GM19397 (cell line): Measurements from ENCODE around the gene PDGFA.

ENCODE experiments used
- ATAC-seq: cut with Tn5 transposase; IDR thresholded peaks from one replicate; pipeline ENCODE4 v1.9.1; 2021; ENCODE audit warnings: mild to moderate bottlenecking, moderate library complexity; ENCODE audit not compliant: unreplicated experiment

PDGFA gene

DNA sequence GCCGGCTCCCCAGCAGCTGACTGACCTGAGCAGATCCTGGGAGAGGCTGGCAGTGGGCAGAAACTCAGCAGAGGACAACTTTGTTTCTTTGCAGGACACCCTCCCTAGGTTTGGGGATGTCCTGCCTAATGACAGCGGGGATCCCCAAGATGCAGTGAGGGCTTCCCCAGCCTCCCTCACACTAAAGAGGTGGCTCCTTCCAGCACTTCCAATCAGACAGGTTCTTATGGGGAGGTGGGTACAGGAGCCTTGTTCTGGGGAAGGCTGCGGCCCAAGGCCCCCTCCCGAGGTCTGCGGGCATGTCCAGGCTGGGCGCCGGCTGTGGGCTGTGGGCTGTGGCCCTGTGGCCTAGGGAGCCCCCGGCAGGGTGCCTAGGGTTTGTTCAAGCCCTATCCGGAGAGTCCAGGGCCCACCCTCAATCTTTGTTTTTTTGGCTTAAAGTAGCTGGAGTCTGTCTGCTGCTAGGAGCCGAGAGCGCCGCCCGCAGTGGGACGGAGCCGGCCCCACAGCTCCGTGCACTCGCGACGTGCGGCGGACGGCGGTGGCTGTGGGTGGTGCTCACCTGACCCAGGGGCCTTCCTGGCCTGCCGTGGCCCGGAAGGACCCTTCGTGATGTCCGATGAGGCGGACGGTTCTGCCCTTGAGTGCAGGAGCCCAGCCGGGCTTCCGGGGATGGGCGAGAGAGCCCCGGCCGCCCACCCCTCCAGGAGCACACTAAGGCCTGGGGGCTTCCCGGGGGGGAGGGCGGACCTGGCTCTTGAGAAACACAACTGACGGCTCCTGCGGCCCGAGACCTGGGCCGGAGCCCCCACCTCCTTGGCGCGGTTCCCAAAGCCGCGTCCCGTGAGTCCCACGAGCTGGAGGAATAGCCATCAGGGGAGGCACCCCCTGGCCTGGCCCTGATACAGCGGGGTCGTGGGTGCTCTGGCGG lies 57.2 kb downstream of the PDGFA start:
- no peak for ATAC-seq

DNA sequence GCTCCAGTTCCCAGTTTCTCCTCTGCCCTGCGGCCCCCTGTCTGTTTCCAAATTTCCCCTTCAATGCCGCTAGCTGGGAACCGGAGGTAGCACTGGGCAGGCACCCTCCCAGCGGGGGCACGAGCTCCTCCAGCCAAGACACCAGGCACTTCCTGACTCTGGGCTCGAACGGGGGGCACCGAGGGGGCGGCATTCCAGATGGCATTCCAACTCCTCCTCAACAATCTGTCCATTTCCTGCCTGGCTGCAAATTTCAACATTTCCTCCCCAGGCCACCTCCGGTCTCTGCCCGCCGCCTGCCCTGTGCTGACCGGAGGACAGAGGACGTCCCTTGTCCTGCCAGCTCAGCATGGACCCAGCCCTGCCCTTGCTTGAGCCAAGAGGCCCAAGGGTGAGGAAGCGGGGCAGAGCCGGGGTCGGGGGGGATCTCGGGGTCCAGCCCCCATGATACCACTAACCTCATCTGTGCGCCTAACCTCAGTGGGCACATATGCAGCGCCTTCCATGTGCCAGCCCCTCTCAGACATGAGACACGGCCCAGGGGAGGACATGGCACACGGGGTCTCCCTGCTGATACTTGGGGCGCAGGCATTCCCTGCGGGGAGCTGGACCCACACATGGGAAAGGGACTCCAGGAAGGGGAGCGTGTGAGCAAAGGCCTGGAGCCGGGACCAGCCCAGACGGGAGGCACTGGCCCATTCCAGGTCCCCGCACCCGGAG lies 58.0 kb downstream of the PDGFA start:
- no peak for ATAC-seq

GRCh38 chr7:461117-461452 lies 58.6 kb downstream of the PDGFA start:
- ATAC-seq = no peak

DNA sequence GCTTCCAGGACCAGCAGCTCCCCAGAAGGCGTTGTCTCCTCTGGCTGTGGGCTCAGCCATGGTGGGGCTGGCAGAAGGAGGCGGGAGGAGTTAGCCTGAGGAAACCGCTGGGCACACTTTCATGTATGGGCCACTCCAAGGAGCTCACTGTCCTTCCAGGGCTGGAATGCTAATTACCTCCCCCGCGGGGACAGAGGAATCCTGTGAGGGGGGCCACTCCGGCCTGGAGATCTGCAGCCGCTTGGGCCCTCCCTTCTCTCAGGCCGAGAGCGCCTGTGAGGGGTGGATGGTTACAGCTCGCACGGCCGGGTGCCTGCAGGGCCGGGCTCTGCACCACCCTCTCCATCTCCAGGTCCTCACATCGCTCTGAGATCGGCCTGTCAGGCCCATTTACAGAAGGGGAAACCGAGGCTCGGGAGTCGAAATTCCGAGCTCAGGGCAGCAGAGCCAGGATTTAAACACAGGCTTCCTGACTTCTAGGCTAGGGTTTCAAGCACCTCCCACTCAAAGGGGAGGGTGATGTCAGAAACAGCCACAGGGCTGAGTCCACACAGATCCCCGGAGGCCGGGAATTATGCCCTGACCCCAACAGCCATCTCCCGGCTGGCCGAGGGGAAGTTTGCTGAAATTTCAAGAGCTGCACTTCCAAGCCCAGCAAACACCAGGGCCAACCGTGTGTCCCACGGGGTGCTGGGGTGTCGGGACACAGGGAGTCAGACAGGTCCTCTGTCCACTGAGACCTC lies 59.1 kb downstream of the PDGFA start:
- no peak for ATAC-seq

- no peak for ATAC-seq
These were observed 59.9 kb downstream of the PDGFA start for GRCh38 chr7:459584-460373.

- no peak for ATAC-seq
These were observed 61.0 kb downstream of the PDGFA start for GRCh38 chr7:458511-459245.

DNA sequence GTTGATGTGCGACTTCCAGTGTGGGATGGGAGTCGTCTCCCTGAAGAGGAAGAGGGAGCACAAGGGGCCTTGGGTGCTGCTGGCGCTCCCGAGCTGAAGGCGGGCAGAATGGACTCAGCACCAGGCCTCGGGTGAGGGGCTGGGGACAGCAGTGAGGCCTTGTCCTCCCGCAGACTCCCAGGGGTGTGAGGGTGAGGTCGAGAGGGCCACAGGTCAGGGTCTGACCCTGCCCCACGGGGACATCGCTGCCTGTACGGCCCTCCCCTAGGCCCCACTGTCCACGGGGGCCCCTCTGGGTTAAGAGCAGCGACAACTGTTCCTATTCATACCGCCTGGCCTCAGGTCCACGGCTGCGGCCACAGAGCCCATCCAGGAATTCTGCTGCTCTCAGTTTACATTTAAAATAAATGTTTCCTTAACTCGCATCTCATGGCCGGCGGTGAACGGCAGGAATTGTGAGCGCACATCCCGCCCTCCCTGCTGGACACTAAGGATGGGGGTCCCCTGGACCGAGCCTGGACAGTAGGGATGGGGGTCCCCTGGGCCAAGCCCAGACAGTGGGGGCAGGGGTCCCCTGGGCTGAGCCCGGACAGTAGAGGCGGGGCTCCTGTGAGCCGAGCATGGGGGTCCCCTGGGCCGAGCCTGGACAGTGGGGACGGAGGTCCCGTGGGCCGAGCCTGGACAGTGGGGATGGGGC lies 61.7 kb downstream of the PDGFA start:
- ATAC-seq = no peak

GRCh38 chr7:455110-455928 lies 64.3 kb downstream of the PDGFA start:
- no peak for ATAC-seq

DNA sequence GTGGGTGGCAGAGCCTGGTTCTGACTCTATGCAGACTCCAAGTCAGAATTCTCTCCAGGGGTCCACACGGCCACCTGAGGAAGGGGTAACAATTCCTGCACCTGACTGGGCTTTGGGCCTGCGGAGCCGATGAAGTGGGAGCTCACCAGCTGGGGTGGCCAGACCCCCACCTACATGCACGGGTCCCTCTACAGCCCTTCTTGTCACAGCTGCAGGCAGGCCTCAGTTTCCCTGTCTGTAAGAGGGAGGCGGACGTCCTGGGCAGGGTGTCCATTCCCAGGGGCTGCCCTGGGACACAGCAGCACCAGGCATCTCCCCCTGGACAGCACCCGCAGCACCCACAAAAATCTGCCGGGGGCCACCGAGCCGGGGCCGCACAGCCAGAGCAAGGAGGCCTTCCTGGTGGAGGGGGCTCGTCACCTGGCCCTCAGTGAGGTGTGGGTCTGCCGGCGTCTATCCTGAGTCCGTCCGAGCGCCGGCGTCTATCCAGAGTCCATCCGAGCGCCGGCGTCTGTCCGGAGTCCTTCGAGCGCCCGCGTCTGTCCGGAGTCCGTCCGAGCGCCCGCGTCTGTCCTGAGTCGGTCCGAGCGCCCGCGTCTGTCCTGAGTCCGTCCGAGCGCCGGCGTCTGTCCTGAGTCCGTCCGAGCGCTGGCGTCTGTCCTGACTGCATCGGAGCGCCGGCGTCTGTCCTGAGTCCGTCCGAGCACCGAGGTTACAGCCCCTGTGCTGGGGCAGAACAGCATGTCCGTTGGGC lies 65.1 kb downstream of the PDGFA start:
- ATAC-seq = no peak

DNA sequence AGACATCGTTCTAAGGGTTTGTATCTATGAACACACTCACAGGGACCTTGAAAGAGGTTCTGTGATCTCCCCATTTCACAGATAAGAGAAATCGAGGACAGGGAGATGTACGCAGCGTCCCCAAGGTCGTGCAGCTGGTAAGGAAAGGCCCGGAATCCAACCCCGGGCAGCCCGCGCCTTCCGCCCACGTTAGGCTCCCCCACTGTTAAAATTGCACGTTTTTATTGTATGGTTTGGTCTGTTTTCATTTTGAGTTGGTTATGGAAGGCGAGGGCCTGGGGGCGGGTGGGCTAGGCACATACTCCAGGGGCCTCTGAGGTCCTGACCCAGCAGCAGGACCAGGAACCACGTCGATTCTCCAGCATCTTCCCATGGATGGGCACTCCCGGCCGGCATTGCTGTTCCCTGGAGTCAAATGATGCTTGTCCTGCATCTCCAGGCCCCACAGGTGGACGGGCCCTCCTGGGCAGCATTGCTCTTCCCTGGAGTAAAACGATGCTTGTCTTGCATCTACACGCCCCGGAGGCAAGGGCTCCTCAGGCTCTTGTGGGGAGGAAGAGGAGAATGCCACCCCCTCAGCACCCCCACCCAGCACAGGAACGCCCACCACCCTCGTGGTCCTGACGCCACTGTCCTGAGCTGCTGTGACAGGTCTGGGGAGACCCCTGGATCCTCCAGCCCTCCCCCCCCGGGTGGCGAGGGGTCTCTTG lies 65.9 kb downstream of the PDGFA start:
- ATAC-seq = no peak

GRCh38 chr7:452791-453455 lies 66.7 kb downstream of the PDGFA start:
- no peak for ATAC-seq

- ATAC-seq = no peak
These were observed 67.4 kb downstream of the PDGFA start for GRCh38 chr7:452226-452751.

DNA sequence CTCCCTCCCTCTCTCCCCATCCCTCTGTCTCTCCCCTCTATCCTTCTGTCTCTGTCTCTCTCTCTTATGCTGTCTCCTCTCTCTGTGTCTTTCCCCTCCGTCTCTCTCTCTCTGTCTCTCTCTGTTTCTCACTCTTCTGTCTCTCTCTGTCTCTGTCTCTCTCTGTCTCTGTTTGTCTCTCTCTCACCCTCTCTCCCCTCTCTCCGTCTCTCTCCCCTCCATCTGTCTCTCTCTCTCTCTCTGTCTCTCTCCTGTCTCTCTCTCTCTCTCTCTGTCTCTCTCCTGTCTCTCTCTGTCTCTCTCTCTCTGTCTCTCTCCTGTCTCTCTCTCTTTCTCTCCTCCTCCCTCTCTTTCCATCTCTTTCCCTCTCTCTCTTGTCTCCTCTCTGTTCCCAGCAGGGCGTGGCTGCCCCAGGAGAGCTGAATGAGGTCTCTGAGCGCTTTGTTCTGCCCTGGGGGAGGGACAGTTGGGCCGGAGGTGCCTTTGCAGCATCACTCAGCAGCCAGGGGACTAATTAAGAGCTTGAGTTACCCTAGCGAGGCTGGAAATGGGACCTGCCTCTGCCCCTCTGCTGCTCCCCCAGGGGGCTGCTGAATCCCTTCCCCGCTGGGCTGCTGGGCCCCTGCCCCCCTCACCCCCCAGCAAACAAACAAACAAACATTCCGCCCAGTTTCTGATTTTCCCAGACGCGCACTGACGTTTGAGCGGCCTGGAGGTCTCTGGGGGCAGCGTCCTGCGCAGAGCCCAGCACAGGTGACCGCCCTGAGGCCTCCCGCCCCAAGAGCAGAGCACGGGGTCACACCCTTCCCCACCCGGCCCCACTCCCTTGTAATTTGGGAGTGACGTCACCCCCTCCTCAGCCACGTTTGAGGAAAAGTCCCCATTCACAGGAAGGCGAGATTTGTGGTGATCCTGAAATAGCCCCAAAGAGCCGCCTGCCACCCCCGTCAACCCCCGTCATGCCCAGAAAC lies 68.1 kb downstream of the PDGFA start:
- ATAC-seq = no peak

GRCh38 chr7:450741-451140 lies 68.9 kb downstream of the PDGFA start:
- no peak for ATAC-seq

GRCh38 chr7:450036-450435 lies 69.6 kb downstream of the PDGFA start:
- no peak for ATAC-seq
